HG03103 (cell line): ENCODE results near the gene DBNL.

ENCODE experiments used
- ATAC-seq: cut with Tn5 transposase; IDR thresholded peaks from one replicate; pipeline ENCODE4 v1.9.1; 2021; ENCODE audit warnings: low read depth; ENCODE audit not compliant: unreplicated experiment

The DBNL gene

DNA sequence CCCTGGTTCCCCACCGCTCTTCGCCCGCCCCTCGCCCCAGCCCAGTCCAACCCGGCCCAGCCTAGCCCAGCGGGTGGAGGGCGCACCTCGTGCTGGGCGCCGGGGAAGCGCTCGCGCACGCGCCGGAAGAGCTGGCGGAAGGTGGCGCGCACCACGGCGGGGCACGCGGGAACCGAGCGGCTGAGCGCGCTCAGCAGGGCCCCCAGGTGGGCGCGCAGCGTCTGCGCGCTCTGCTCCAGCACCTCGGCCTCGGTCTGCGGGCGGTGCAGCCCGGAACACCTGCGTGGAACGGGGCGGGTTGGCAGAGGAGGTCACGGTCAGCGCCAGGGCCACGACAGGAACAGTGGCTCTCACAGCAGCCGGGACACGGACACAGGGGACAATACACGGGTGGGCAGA, 4.0 kb upstream of the DBNL start:
- ATAC-seq = peak; percentile 38

DNA sequence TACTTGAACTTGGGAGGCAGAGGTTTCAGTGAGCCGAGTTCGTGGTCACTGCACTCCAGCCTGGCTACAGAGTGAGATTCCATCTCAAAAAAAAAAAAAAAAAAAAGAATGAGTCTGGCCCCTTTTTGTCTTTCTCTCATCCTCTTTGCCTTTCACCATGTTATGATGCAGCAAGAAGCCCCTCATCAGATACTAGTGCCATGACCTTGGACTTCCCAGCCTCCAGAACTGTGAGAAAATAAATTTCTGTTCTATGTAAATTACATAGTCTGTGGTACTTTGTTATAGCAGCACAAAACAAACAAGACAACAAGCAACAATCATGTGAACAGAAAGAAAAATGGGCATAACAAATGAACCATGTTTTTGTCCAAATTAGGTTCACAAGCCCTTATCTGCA, 2.3 kb upstream of the DBNL start:
- no peak for ATAC-seq

- ATAC-seq = no peak
Observed at GRCh38 chr7:44043902-44044301, 600 bp upstream of the DBNL start.

GRCh38 chr7:44045226-44046014, 918 bp downstream of the DBNL start:
- ATAC-seq = no peak

DNA sequence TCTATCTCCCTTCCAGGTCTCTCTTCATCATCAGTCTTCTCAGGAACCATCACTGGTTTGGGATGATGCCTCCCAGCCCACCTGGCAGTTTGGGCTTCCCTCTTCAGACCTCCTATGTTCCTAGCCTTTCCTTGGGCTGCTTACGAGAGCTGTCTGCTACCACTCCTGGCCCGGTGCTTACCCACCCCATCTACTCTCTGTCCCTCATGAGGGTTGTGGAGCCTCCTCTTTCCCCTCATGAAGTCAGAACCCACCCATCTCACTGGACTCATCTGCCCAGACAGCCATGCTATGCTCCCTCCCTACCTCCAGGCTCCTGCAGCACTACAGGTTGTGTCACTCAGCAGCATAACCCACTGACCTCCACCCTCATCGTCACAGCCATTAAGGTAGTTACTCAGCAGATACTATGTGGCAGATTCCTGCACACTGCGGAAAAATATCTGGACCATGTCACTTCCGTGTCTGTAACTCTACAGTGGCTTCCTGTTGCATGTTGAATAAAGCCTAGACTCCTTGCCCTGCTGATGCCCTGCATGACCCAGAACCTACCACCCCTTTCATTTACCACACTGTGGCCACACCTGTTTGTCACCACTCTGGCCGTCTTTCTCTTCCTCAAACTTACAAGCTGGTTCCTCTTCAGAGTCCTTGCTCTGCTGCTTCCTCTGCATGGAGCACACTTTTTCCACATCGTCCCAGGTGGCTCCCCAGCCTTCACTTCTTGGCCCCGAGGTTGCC, 2.0 kb downstream of the DBNL start:
- peak; percentile 55 for ATAC-seq

GRCh38 chr7:44048031-44048795, 3.7 kb downstream of the DBNL start:
- ATAC-seq = no peak

GRCh38 chr7:44050121-44050914, 5.8 kb downstream of the DBNL start:
- no peak for ATAC-seq

DNA sequence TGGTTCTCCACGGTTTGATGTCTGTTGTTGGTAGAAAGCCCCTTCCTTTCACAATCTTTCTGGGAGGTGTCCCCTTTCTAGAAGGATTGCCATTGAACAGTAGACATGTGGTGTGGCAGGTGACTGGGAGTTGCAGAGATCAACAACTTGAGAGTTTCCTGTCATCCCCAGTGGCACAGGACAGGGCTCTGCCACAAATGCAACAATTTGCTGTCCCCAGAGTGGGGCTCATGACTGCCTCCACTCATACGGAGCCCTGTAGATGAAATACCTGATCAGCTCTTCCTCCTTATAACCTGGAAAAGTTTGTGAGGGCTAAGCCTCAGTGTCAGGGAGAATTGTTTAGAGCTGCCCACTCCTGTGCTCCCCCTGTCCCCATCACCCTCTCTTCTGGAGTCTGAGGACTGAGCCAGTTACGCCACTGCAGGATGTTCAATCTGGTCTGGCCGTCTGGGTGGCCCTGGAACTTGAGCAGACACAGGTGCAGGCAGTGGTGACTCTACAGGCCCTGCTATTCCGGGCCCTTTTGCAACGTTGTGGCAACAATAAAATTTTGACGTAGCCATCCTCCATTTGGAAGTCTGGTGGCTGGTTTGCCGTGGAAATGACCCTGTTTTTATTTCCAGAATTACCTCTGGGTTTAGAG, 6.5 kb downstream of the DBNL start:
- ATAC-seq = no peak

DNA sequence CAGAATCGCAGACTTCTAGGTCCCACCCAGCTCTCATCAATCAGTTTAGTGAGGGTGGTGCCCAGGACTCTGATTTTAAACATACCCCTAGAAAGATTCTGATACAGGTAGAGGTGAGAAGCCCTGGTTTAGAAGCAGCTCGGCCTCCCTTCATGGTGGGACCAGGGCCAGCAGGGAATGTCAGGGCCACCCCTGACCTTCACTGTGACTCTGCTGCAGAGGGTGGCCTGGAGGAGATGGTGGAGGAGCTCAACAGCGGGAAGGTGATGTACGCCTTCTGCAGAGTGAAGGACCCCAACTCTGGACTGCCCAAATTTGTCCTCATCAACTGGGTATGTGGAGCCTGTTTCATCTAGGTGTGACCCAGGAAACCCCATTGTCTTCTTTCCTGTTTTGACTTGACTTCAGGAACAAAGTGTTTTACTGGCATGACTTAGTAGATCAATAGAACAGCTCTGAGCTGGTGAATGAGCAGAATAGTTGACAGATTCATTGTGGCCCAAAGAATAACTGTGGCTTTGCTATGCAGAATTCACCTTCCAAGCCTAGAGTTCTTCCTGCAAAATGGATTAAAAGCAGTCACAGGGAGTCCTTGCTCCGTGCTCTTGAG, 7.2 kb downstream of the DBNL start:
- no peak for ATAC-seq

DNA sequence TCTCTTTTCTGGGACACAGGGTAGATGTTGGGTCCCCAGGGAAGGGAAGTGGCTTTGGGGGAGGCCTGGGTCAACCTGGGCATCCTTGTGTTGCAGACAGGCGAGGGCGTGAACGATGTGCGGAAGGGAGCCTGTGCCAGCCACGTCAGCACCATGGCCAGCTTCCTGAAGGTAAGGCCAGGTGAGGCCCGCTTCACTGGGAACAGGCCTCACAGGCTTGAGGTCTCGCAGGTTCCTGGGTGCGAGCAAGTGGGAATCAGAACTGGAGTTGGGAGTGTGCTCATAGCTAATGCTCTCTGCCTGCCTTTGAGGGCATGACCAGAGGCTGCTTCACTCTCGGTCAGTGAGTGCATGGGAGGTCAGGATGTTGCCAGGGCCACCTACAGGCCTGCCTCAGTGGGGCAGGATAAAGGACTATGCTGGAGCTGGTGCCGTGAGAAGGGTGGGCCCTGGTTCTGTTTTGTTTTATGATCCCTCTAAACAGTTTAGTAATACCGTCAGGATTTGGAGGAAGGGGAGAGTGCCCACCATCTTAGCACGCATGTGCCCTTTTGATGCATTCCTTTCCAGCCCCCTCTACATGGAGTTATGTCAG, 8.4 kb downstream of the DBNL start:
- ATAC-seq = no peak

DNA sequence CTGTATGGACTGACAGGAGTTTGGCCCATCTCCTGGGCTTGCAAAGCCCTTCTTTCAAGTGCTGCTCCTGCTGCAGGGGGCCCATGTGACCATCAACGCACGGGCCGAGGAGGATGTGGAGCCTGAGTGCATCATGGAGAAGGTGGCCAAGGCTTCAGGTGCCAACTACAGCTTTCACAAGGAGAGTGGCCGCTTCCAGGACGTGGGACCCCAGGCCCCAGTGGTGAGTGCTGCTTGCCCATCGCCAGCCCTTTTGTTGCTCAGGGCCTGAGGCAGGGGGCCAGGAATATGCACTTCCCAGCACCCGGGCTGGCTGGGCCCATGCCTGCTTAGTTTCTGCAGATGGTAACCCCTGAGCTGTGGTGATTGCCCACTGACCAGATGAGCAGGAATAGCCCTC, 12.2 kb downstream of the DBNL start:
- no peak for ATAC-seq

DNA sequence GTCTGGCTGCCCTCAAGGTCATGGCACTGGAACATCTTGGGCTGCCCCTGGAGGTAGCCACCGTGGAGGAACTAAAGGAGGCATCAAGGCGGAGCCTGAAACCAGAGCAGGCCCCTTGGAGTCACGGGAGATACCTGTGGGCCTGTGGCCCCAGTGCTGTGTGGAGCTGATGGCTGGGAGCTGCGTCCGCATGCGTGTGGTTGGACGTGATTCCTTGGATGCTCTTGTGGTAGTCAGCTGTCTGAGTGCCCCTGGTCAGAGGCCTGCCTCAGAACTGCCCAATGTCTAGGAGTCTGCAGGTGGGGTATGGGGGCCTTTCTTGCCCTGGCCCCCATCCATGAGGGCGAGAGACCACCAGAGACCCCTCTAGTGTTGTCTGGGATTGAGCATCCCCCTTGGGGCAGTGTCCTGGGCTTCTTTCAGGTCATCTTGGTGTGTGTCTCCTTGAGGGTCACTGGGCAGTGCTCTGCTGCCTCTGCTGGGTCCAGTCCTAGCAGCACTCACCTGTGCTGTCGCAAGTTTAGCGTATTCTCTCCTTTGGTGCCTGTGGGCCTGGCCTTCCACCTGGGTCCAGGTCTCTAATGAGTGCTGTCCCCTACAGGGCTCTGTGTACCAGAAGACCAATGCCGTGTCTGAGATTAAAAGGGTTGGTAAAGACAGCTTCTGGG, 12.8 kb downstream of the DBNL start:
- ATAC-seq = no peak

GRCh38 chr7:44057849-44058758, 13.6 kb downstream of the DBNL start:
- no peak for ATAC-seq

- no peak for ATAC-seq
Observed at GRCh38 chr7:44058759-44059218, 14.3 kb downstream of the DBNL start.

GRCh38 chr7:44059219-44060090, 15.0 kb downstream of the DBNL start:
- ATAC-seq = peak; percentile 46

DNA sequence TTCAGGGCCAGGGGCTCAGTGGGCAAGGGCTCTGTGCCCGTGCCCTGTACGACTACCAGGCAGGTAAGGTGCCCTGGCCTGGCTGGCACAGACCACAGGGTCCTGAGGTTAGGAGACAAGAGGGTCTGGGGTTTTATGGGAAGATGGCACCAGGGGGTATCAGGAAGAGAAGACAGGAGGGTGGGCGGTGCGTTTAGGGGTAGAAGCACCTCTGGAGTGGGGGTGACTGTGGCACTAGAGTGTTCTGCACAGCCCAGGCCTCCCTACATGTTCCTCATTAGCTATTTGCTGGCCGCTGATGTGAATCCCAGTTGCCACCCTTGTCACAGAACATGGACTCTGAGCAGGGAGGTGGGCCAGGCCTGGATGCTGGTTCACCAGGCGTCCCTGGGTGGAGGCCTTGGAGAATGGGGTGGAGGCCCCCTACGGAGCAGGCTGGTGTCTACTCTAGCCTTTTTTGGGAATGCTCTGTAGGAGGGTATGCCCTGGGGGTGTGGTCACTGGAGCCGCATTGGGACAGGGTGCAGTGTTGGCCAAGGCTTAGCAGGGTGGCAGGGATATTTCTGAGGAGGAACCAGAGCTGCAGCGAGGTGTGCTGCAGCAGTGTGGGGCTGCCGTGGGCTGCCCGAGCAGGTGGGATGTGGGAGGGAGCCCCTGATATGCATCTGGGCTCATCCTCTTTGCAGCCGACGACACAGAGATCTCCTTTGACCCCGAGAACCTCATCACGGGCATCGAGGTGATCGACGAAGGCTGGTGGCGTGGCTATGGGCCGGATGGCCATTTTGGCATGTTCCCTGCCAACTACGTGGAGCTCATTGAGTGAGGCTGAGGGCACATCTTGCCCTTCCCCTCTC, 15.8 kb downstream of the DBNL start:
- no peak for ATAC-seq
